GM18508 (cell line): ENCODE results near the gene RNU1-4.
"Not testable (repeated sequence)": the region's sequence is repeated elsewhere in the genome, so short reads cannot be mapped to it uniquely, and the experiment has no call there.

Experiments
- ATAC-seq: cut with Tn5 transposase; IDR thresholded peaks from one replicate; pipeline ENCODE4 v1.9.1; 2021; ENCODE audit warnings: moderate number of reproducible peaks; ENCODE audit not compliant: insufficient read depth, unreplicated experiment

The RNU1-4 gene

GRCh38 chr1:16707130-16708093 is 32.9 kb upstream of the RNU1-4 start:
- ATAC-seq: not testable (repeated sequence)

DNA sequence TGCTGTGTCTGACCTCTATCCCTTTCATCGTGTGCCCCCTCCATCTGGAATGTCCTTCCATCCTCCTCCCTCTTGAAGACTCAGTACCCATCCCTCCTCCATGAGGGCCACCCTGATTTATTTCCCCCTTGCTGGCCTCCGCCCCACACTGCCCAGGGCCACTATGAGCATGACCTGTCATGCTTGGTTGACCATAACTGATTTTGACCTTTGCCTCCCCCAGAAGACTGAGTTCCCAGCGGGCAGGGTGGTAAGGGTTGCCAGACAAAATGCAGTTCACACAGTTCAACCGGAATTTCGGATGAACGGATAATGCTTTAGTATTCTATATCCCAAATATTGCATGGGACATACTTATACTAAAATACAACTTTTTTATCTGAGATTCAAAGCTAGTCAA is 31.6 kb upstream of the RNU1-4 start:
- not testable (repeated sequence) for ATAC-seq

DNA sequence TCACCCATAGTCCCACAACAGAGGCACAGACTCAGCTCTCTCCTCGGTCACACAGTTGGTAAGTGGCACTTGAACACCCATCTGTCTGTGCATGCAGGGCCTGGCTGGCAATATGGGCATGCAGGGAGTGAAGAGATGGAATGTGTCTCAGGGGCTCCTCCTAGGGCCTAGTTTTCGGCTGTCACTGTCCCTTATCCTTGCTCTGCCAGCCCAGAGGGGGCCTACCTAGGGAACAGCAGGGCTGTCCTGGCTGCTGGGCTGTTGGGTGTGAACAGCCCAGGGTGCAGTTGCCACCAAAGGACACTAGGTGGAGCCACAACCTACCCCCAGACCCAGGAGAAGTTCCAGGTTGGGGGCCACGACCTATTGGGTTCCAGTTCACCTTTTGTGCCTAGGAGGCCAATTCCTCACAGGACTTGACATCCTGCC is 30.6 kb upstream of the RNU1-4 start:
- not testable (repeated sequence) for ATAC-seq

- not testable (repeated sequence) for ATAC-seq
These were observed 29.7 kb upstream of the RNU1-4 start for GRCh38 chr1:16710618-16711017.

DNA sequence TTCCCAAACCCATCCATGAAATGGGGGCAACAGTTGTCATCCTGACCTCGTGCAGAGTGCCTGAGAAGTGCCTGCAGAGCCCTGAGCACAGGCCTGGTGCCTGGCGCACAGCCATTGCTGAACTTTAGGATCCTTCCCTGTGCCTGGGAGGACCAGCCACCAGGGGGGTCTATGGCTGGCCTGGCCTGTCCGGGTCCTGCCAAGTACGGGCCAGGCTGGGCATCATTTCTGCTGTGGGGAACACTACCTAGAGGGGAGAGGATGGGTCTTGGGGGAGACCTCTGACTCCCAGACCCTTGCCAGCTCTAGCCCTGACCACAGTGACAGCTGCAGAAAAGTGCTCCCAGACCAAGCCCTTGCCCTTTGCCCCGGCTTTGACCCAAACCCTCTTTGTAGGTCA is 28.2 kb upstream of the RNU1-4 start:
- not testable (repeated sequence) for ATAC-seq

- ATAC-seq: not testable (repeated sequence)
These were observed 27.7 kb upstream of the RNU1-4 start for GRCh38 chr1:16712582-16712981.

GRCh38 chr1:16712984-16713383 is 27.3 kb upstream of the RNU1-4 start:
- ATAC-seq: not testable (repeated sequence)

DNA sequence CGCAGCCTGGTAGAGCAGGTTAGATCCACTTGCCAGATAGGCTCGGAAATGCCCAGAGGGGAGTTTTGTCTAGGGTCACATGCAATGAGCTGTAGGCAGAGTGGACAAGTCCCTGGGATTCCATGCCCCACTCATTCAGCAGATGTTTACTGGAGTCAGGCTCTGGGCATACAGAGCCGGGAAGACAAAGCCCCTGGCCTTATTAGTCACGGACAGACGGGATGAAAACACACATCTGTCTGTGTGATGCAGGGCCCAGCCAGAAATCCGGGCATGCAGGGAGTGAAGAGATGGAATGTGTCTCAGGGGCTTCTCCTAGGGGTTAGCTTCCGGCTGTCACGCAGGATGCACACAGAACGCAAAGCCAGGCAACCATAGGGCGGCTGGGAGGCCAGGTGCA is 26.8 kb upstream of the RNU1-4 start:
- not testable (repeated sequence) for ATAC-seq

DNA sequence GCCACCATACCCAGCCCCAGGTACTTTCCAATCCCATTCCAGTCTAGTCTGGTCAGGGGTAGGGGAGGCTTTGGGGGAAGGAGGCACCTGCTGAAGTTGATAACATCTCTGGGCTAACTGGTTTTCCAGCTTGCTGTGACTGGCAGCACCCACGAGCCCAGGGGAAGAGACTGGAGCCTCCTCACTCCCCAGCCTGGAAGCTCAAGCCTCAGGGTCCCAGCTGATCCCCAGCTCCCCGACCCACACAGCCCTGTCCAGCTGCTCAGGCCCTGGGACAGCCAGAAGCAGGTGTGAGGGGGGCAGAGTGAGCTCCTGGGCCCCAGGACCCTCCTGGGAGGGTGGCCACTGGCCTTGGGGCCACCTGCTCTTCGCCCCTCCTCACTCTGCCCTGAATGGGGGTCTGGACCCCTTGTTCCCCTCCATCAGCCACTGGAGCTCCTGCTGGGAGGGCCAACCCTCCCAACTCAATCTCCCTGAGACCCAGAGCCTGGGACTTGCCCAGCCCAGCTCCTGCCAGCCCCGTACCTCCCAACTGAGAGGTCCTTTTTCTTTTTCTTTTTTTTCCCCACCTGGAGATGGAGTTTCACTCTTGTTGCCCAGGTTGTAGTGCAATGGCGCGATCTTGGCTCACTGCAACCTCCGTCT is 23.5 kb upstream of the RNU1-4 start:
- no peak for ATAC-seq

GRCh38 chr1:16717336-16718098 is 22.8 kb upstream of the RNU1-4 start:
- ATAC-seq: no peak

DNA sequence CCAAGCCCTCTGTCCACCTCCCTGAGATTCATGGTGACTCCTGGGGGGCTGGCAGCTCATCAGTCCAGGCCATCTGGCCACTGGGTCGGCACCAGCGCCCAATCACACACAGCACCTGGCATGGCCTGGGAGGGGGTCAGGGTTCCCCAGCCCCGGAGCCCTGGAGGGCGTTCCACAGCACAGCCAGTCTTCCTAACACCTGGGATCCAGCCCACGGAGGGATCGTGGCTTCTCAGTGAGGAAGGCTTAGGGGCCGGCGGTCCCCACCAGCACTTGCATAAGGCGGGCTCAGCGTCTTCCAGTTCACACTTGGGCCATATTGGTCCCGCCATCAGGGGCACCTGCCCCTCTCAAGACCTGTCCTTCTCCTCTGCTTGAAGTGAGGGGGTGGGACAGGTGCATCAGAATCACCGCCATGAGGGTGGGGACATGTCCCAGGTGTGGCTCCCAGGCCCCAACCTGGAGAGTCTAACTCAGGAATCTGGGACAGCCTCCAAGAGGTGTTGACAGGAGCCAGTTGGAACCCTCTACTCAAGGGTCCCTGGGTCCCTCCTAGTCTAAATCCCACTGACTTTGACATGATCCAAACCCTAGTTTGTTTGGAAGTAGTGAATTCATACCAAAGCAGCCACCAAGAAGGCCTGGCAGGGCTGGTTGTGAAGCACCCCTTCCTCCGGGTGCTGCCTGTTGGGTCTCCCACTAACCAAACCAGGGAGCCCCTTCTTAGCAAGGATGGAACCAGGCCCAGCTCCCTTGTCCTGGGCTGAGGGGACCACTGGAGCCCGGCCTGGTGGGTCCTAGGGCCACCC is 22.0 kb upstream of the RNU1-4 start:
- ATAC-seq: not testable (repeated sequence)

DNA sequence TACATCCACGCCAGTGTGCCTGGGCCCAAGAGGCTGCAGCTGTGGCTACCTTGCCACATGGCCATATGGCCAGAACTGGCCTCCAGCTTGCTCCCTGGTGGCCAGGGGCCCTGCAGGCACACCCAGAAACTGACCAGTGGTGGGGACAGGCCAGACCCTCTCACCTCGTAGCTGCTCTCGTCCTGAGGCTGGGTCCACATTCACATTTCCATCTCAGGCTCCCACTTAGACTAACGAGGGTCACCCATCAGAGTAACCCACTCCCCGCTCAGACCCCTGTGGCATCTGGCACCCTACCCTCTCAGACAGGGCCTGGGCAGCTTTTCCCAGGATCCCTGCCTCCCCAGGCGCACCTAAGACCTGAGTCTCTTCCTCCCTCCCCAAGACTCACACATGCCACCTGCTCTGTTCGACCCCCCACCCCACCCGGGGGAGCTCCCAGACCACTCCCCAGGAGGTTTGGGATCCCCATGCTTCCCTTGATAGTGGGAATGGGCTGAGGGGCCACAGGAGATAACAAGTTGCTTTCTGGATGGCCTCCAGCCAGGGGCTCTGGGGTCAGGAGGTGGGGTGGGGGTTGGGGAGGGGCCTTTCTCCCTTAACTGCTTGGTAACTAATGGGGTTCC is 21.3 kb upstream of the RNU1-4 start:
- ATAC-seq: no peak

DNA sequence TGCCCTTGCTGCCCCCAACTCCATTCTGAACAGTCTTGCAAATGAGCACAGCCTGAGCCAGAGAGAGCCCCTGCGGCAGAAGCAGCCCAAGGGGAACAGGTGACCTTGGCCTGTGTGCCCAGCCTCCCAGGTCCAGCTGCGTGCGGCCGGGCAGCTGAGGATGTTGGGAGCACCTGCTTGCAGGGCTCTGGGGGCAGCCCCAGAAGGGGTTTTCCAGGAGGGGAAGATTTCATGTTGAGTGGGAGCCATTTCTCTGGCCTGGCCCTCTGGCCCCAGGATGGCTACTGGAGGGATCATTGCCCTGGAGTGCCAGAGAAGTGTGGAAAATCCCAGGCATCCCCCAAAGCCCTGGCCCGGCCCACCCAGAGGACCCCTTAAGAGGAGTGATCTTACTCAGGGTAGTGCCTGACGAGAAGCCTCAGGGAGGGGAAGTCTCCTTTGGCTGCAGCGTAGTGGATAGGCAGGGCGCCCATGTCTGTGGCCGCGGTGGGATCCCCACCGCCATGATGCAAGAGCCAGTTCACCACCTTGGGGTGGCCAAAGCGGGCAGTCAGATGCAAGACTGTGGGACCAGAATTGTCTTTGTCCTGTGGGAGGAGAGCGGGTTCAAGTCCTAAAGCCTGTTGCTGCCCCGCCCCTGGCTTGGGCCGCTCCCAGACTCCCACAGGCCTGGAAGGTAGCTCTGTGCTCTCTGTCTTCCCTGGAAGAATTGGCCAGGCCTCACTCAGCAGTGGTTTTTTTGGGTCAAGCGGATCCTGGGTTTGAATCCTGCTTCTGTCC is 20.6 kb upstream of the RNU1-4 start:
- no peak for ATAC-seq

- ATAC-seq: no peak
These were observed 19.7 kb upstream of the RNU1-4 start for GRCh38 chr1:16720351-16721223.

- no peak for ATAC-seq
These were observed 18.3 kb upstream of the RNU1-4 start for GRCh38 chr1:16721871-16722641.

- no peak for ATAC-seq
These were observed 15.4 kb upstream of the RNU1-4 start for GRCh38 chr1:16724718-16725438.
